HepG2 (cell line): ENCODE measurements around the gene CAPRIN2. TPM values are rescaled to one million over a fixed set of nuclear protein-coding genes. Genes with fewer than 3 reads are reported as not detected.

Experiments used
- AGO2 ChIP-seq: fragments of 200-400 bp; formaldehyde crosslinking; optimal IDR thresholded peaks from 2 replicates; pipeline ENCODE3; 2017; ENCODE audit warnings: mild to moderate bottlenecking, low read depth, low read length, moderate library complexity
- BORCS8-MEF2B ChIP-seq: sonication (generic); formaldehyde crosslinking; IDR thresholded peaks from 2 replicates; pipeline ENCODE4 v1.8.0; 2022; ENCODE audit warnings: mild to moderate bottlenecking, missing genetic modification reagents
- CREM ChIP-seq, 2 experiments: sonication (generic) in 1 of 2; formaldehyde crosslinking in 1 of 2; IDR thresholded peaks; 2 replicates each; pipeline versions ENCODE4 v1.4.0 to v1.6.1; 2016 to 2020; ENCODE audit warnings: antibody characterized with exemption in 1 of 2, mild to moderate bottlenecking in 1 of 2, missing genetic modification reagents in 1 of 2
- FOXK1 ChIP-seq: sonication (generic); formaldehyde crosslinking; IDR thresholded peaks from 2 replicates; pipeline ENCODE4 v1.4.0; 2020; ENCODE audit warnings: low read depth, missing genetic modification reagents, borderline replicate concordance
- KDM4B ChIP-seq: sonication (generic); formaldehyde crosslinking; IDR thresholded peaks from 2 replicates; pipeline ENCODE4 v1.4.0; 2020; ENCODE audit warnings: missing genetic modification reagents
- NFIC ChIP-seq: IDR thresholded peaks from 2 replicates; pipeline ENCODE4 v1.6.1; 2012; ENCODE audit warnings: mild to moderate bottlenecking, low read length, inconsistent platforms
- RBAK ChIP-seq: sonication (generic); formaldehyde crosslinking; IDR thresholded peaks from 2 replicates; pipeline ENCODE4 v1.5.1; 2020; ENCODE audit warnings: mild to moderate bottlenecking, missing genetic modification reagents
- TBP ChIP-seq: sonication (generic); formaldehyde crosslinking; IDR thresholded peaks from 2 replicates; pipeline ENCODE4 v1.5.0; 2020; ENCODE audit warnings: missing genetic modification reagents
- ZNF878 ChIP-seq: sonication (generic); formaldehyde crosslinking; IDR thresholded peaks from 2 replicates; pipeline ENCODE4 v1.8.1; 2023; ENCODE audit warnings: mild to moderate bottlenecking, missing genetic modification reagents, moderate library complexity
- polyA plus RNA-seq, 8 experiments: library from polyadenylated mRNA; depleted of rRNA in 3 of 8; stranded (reverse) in 7 of 8; unstranded in 1 of 8; fragments of >200 nt; fragmentation: Illumina TruSeq in 4 of 8; extraction: Trizol in 4 of 8; gene quantifications; 2 replicates each; pipeline versions ENCODE4 v1.2.1 to v1.2.3, GENCODE V29; 2011 to 2016; ENCODE audit warnings: low read depth in 4 of 8, missing spikeins in 1 of 8, mixed read lengths in 1 of 8; ENCODE audit not compliant: insufficient read depth in 1 of 8
- total RNA-seq, 5 experiments: library from RNA; depleted of rRNA; stranded (reverse); fragments of >200 nt; fragmentation: Illumina TruSeq; extraction: Trizol; gene quantifications; 2 replicates each; pipeline ENCODE4 v1.2.3, GENCODE V29; 2016; ENCODE audit warnings: low read depth in 1 of 5
- TF ChIP-seq, protein P1 (sequence below): sonication (generic); formaldehyde crosslinking; IDR thresholded peaks from 2 replicates; pipeline ENCODE4 v1.4.0; 2020; ENCODE audit warnings: missing genetic modification reagents
- TF ChIP-seq, protein P2 (sequence below): sonication (generic); formaldehyde crosslinking; IDR thresholded peaks from 2 replicates; pipeline ENCODE4 v1.4.0; 2020; ENCODE audit warnings: missing genetic modification reagents
- TF ChIP-seq, protein P3 (sequence below): sonication (generic); formaldehyde crosslinking; IDR thresholded peaks from 2 replicates; pipeline ENCODE4 v1.5.1; 2020; ENCODE audit warnings: missing genetic modification reagents, mild to moderate bottlenecking, borderline replicate concordance
- TF ChIP-seq, protein P4 (sequence below): sonication (generic); formaldehyde crosslinking; conservative IDR thresholded peaks from 2 replicates; pipeline ENCODE4 v1.5.0; 2020; ENCODE audit warnings: missing genetic modification reagents
- TF ChIP-seq, protein P5 (sequence below): sonication (generic); formaldehyde crosslinking; IDR thresholded peaks from 2 replicates; pipeline ENCODE4 v1.5.0; 2020; ENCODE audit warnings: missing genetic modification reagents
- TF ChIP-seq, protein P6 (sequence below): sonication (generic); formaldehyde crosslinking; conservative IDR thresholded peaks from 2 replicates; pipeline ENCODE4 v1.8.1; 2023; ENCODE audit warnings: missing genetic modification reagents

CAPRIN2 gene
- total and polyA plus RNA-seq, 2 of the 13 experiments (the other 11 are each of a cell fraction or from before 2014, with no cell fraction given), result 21.7 to 30.6 TPM

DNA sequence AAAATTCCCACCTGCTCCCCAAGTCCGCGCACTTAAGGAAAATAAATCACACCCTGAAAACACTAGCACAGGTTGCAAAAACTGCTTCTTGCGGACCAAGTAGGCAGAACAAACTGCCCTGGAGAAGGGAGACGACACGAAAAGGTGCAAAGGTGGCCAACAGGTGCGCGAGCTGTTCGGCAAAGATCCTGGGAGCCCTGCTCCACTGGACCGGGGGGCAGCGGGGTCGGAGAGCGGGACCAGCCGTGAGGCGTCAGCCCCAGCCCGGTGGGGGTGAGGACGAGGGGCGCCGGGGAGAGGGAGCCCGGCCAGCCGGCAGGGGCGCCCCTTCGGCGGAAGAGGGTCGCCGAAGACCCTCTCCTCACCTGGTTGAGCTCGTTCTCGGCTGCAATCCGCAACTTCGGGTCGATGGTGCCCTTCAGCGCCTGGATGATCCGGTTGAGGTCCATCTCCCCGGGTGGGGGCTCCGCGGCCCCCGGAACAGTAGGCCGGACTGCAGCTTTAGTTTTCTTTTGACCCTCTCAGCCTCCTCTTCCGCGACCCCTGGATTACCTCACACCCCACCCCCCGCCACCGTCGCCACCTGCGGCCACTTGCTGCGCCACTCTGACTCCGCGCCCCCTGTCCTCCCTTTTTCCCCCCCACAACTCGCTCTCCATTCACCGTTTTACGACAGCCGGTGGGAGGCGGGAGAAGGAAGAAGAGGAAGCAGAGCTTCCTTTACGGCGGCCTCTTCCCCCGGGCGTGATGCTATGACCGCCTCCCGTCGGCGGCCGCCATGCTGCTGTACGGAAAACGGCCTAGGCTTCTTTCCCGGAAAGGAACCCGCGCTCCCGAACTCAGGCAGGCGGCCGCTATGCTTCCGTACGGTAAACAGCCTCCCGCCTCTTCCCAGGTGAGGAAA, 59.3 kb downstream of the CAPRIN2 start, which contains the start of gene IPO8 (continued):
- TF ChIP-seq TBP (CRISPR knock-in tag), result no peak
- TF ChIP-seq RBAK, result no peak
- TF ChIP-seq, protein P1, sequence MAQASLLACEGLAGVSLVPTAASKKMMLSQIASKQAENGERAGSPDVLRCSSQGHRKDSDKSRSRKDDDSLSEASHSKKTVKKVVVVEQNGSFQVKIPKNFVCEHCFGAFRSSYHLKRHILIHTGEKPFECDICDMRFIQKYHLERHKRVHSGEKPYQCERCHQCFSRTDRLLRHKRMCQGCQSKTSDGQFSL (CRISPR knock-in tag), result peak; percentile 92
- no peak for TF ChIP-seq ZNF878 (CRISPR knock-in tag)
- peak; percentile 87 for TF ChIP-seq CREM (IDR thresholded peaks at IDR 0.05)
- no peak for TF ChIP-seq CREM (CRISPR knock-in tag; IDR thresholded peaks at IDR 0.05)
- TF ChIP-seq, protein P2, sequence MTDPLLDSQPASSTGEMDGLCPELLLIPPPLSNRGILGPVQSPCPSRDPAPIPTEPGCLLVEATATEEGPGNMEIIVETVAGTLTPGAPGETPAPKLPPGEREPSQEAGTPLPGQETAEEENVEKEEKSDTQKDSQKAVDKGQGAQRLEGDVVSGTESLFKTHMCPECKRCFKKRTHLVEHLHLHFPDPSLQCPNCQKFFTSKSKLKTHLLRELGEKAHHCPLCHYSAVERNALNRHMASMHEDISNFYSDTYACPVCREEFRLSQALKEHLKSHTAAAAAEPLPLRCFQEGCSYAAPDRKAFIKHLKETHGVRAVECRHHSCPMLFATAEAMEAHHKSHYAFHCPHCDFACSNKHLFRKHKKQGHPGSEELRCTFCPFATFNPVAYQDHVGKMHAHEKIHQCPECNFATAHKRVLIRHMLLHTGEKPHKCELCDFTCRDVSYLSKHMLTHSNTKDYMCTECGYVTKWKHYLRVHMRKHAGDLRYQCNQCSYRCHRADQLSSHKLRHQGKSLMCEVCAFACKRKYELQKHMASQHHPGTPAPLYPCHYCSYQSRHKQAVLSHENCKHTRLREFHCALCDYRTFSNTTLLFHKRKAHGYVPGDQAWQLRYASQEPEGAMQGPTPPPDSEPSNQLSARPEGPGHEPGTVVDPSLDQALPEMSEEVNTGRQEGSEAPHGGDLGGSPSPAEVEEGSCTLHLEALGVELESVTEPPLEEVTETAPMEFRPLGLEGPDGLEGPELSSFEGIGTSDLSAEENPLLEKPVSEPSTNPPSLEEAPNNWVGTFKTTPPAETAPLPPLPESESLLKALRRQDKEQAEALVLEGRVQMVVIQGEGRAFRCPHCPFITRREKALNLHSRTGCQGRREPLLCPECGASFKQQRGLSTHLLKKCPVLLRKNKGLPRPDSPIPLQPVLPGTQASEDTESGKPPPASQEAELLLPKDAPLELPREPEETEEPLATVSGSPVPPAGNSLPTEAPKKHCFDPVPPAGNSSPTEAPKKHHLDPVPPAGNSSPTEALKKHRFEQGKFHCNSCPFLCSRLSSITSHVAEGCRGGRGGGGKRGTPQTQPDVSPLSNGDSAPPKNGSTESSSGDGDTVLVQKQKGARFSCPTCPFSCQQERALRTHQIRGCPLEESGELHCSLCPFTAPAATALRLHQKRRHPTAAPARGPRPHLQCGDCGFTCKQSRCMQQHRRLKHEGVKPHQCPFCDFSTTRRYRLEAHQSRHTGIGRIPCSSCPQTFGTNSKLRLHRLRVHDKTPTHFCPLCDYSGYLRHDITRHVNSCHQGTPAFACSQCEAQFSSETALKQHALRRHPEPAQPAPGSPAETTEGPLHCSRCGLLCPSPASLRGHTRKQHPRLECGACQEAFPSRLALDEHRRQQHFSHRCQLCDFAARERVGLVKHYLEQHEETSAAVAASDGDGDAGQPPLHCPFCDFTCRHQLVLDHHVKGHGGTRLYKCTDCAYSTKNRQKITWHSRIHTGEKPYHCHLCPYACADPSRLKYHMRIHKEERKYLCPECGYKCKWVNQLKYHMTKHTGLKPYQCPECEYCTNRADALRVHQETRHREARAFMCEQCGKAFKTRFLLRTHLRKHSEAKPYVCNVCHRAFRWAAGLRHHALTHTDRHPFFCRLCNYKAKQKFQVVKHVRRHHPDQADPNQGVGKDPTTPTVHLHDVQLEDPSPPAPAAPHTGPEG, result 0 out of 2 replicates have a peak, but pooled peaks have one; percentile 32
- TF ChIP-seq NFIC, result no peak
- TF ChIP-seq, protein P3, sequence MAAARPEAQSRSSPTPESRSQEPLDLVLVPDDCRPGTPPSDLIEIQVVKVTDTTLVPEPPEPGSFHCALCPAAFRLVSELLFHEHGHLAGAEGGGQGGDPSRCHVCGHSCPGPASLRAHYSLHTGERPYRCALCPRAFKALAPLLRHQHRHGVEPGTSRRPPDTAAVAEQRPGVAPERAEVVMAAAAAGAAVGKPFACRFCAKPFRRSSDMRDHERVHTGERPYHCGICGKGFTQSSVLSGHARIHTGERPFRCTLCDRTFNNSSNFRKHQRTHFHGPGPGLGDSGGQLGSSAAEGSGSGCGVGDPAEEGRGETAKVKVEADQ (CRISPR knock-in tag), result peak; percentile 51; the same call in 1 of the 2 replicates
- TF ChIP-seq, protein P4, sequence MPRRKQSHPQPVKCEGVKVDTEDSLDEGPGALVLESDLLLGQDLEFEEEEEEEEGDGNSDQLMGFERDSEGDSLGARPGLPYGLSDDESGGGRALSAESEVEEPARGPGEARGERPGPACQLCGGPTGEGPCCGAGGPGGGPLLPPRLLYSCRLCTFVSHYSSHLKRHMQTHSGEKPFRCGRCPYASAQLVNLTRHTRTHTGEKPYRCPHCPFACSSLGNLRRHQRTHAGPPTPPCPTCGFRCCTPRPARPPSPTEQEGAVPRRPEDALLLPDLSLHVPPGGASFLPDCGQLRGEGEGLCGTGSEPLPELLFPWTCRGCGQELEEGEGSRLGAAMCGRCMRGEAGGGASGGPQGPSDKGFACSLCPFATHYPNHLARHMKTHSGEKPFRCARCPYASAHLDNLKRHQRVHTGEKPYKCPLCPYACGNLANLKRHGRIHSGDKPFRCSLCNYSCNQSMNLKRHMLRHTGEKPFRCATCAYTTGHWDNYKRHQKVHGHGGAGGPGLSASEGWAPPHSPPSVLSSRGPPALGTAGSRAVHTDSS (CRISPR knock-in tag), result no peak
- TF ChIP-seq, protein P5, sequence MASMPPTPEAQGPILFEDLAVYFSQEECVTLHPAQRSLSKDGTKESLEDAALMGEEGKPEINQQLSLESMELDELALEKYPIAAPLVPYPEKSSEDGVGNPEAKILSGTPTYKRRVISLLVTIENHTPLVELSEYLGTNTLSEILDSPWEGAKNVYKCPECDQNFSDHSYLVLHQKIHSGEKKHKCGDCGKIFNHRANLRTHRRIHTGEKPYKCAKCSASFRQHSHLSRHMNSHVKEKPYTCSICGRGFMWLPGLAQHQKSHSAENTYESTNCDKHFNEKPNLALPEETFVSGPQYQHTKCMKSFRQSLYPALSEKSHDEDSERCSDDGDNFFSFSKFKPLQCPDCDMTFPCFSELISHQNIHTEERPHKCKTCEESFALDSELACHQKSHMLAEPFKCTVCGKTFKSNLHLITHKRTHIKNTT (CRISPR knock-in tag), result 0 out of 2 replicates have a peak, but pooled peaks have one; percentile 47
- TF ChIP-seq AGO2, result no peak
- TF ChIP-seq, protein P6, sequence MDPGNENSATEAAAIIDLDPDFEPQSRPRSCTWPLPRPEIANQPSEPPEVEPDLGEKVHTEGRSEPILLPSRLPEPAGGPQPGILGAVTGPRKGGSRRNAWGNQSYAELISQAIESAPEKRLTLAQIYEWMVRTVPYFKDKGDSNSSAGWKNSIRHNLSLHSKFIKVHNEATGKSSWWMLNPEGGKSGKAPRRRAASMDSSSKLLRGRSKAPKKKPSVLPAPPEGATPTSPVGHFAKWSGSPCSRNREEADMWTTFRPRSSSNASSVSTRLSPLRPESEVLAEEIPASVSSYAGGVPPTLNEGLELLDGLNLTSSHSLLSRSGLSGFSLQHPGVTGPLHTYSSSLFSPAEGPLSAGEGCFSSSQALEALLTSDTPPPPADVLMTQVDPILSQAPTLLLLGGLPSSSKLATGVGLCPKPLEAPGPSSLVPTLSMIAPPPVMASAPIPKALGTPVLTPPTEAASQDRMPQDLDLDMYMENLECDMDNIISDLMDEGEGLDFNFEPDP (CRISPR knock-in tag), result 0 out of 2 replicates have a peak, but pooled peaks have one; percentile 42
- peak; percentile 14; the same call in 1 of the 2 replicates for TF ChIP-seq BORCS8-MEF2B (CRISPR knock-in tag)
- TF ChIP-seq KDM4B (CRISPR knock-in tag), result no peak
- TF ChIP-seq FOXK1, result peak; percentile 70; the same call in 1 of the 2 replicates
